ENCODE results near the gene DCLRE1C.
A peak's percentile ranks its signal among the peaks of the same experiment; 100 is the strongest.
"Not testable (repeated sequence)": the region's sequence is repeated elsewhere in the genome, so short reads cannot be mapped to it uniquely, and the experiment has no call there.

DCLRE1C gene

DNA sequence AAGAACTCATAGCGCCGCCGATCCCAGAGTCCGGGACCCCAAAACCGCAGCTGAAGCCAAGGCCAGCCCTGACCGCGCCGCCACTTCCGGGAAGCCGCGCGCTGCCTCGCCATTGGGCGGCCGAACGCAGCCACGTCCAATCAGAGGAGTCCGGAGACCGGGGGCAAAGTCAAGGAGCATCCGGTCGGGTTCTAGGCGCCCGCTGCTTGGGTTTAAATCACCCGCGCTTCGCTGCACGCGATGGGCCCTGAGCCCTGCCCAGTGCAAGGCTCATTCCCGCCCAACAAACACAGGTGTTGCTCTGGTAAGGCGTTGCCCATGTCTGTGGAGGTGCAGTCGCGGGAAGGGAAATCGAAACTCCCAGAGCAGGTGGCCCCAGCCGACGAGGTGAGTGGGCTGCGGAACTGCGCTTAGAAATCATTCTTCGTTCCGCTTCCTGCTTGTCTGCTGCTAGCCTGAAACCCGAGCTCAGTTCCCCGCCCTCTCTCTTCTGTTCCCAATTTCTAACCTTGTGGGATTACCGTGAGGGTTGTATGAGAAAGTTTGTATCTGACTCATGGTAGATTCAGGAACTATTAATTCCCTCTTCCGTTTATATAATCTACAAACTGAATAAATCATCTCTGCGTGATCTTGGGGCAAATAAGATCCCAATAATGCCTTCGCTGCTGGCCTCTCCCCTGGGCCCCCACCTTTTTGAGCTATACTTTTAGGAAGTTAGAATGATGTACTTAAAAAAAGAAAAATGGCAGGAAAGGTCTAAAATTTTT lies at the start of gene DCLRE1C:
Gene DCLRE1C, minus strand, starts transcription at position 96 of the 770 bp plus-strand sequence. Its CDS starts 86 bp downstream, at position 10.
- peak; percentile 76 to 82 (median 81) for DNase-seq (ENCODE audit: low read depth in 2 of 3, low spot score in 1 of 3)

- no peak for DNase-seq (ENCODE audit: low read depth in 2 of 3, low spot score in 1 of 3)
These were observed 42.2 kb upstream of the DCLRE1C start for GRCh38 chr10:14995964-14996565.

- DNase-seq (ENCODE audit: low read depth in 2 of 3, low spot score in 1 of 3): not testable (repeated sequence)
These were observed 39.9 kb upstream of the DCLRE1C start for GRCh38 chr10:14993500-14994455.

DNA sequence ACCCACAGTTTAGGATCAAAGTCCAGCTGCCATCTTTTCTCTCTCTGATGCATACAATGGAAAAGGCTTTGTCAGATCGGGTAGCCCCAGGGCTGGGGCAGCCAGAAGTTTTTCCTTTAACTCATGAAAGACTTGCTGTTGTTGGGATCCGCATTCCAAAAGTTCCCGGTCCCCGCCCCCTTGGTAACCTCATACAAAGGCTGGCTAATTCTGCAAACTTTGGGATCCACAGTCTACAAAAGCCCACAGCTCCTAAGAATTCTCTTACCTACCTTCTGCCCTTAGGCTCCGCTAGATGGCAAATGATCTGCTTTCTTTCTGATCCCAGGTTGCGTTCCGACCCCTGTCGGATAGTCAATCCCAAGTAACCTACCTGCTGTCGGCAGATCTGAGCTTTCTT lies 38.4 kb upstream of the DCLRE1C start:
- not testable (repeated sequence) for DNase-seq (ENCODE audit: low read depth in 2 of 3, low spot score in 1 of 3)

DNA sequence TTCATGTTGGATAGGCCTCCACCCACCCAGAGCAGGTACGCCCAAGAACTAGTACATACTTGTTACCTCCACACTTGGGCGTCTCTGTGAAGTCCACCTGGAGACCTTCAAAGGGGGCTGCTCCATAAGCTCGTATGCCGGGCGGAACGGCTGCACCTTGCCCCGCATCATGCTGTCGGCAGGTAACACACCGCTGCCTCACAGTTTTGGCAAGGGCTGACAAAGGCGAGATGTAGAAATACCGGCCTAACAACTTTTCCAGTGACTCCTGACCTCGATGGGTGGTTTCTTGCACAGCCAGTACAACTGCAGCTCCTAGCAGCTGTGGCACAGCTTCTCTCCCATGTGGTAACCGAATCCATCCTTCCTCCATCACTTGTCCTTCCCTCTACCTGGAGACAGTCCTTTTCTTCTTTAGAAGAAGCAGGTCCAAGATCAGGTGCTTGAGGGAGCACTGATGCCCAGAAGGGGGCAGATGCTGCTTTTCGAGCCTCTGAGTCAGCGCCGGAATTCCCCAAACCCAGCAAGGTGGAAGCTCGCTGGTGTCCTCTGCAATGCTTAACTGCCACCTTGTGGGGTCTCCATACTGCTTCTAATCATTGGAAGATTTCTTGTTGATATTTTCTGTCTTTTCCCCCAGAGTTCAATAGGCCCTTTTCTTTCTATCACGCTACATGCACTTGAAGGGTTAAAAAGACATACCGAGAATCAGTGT lies 37.3 kb upstream of the DCLRE1C start:
- DNase-seq (ENCODE audit: low read depth in 2 of 3, low spot score in 1 of 3): peak; percentile 40 to 60 (median 41)

DNA sequence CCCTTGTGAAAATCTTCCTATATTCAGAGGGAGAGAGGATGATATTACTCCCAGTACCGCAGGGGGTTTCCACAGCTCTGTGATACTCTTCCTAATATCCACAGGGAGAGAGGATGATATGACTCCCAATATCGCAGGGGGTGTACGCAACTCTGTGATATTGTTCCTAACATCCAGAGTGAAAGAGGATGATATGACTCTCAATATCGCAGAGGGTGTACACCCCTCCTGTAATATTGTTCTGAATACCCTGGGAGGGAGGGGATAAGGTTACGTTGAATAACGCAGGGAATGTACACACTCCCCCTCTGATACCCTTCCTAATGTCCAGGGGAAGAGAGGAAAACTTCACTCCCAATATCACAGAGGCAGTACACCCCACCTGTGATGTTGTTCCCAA lies 35.7 kb upstream of the DCLRE1C start:
- DNase-seq (ENCODE audit: low read depth in 2 of 3, low spot score in 1 of 3): not testable (repeated sequence)

DNA sequence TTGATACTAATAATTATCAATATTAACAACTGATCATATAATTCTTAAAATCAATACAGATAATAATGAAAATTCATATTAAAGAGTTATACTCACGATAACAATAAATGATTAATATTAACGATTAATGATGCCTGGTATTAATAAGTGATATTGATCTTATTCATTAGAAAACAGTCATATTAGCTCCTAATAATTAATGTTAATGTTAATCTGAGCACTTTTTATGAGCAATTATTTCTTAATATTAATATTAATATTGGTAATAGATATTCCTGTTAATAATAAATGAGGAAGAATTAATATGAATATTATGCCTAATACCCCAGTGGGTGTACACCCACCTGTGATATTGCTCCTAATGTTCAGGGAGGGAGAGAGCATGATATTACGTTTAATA lies 28.8 kb upstream of the DCLRE1C start:
- DNase-seq (ENCODE audit: low read depth in 2 of 3, low spot score in 1 of 3): no peak

- no peak for DNase-seq (ENCODE audit: low read depth in 2 of 3, low spot score in 1 of 3)
These were observed 21.9 kb upstream of the DCLRE1C start for GRCh38 chr10:14975672-14976273.

GRCh38 chr10:14974153-14974998 lies 20.5 kb upstream of the DCLRE1C start:
- DNase-seq (ENCODE audit: low read depth in 2 of 3, low spot score in 1 of 3): not testable (repeated sequence)

- peak in 2 of 3 donors; percentile 30 to 41 for DNase-seq (ENCODE audit: low read depth in 2 of 3, low spot score in 1 of 3)
These were observed 18.1 kb upstream of the DCLRE1C start for GRCh38 chr10:14971867-14972448.

GRCh38 chr10:14967897-14968296 lies 14.0 kb upstream of the DCLRE1C start:
- DNase-seq (ENCODE audit: low read depth in 2 of 3, low spot score in 1 of 3): no peak

GRCh38 chr10:14959221-14960057 lies 5.5 kb upstream of the DCLRE1C start, which contains the start of gene MEIG1:
TSS of gene MEIG1 (plus strand) at chr10:14959388. CDS start at chr10:14966469, 7,081 bp downstream.
- peak; percentile 85 to 99 (median 89) for DNase-seq (ENCODE audit: low read depth in 2 of 3, low spot score in 1 of 3)

DNA sequence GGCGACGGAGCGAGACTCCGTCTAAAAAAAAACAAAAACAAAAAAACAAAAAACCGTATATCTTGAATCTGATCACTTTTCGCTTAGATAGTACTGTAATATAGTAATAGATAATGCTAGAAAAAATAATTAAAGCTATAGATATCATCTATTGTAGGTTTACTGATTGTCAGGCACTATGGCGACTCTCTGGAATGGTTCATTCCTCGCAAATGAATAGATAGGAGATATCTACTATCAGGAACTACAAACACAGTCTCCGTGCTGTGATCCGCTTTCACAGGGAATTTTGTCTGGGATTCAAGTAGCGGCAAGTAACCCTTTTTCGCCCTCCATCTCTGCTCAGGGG lies 5.0 kb upstream of the DCLRE1C start:
- DNase-seq (ENCODE audit: low read depth in 2 of 3, low spot score in 1 of 3): no peak

GRCh38 chr10:14954934-14955333 lies 1.0 kb upstream of the DCLRE1C start:
- no peak for DNase-seq (ENCODE audit: low read depth in 2 of 3, low spot score in 1 of 3)

- DNase-seq (ENCODE audit: low read depth in 2 of 3, low spot score in 1 of 3): peak in 1 of 3 donors; percentile 15
These were observed 384 bp downstream of the DCLRE1C start for GRCh38 chr10:14953424-14954000.

GRCh38 chr10:14952851-14953423 lies 959 bp downstream of the DCLRE1C start:
- DNase-seq (ENCODE audit: low read depth in 2 of 3, low spot score in 1 of 3): no peak

DNA sequence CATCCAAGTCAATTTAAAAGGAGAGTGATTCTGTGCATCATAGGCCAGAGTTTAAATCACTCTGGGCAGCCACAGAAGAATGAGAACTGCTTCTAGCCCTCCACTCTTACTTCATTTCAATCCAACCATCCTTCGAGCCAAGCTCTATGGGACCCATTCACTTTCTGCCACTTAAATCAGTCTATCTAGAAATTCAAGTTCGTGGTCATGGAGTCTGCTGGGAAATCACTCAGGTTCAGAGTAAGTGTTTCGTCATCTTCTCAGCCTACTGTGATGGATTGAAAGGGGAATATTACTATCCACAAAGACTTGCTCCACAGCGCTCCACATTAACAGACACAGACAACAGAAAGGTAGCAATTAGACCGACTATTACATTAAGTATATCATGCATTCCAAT lies 4.6 kb downstream of the DCLRE1C start:
- no peak for DNase-seq (ENCODE audit: low read depth in 2 of 3, low spot score in 1 of 3)
